Astrocyte of the hippocampus (primary cell): ENCODE data around the gene DBI.
"Not testable (repeated sequence)": the region's sequence is repeated elsewhere in the genome, so short reads cannot be mapped to it uniquely, and the experiment has no call there.

Source experiments
- DNase-seq: peaks from one replicate; pipeline ENCODE4 v3.0.0; 2011; ENCODE audit warnings: low read depth, low spot score

Gene DBI

GRCh38 chr2:119402106-119402505, 35.3 kb downstream of the DBI start:
- DNase-seq = no peak

- DNase-seq = no peak
These were observed 36.1 kb downstream of the DBI start for GRCh38 chr2:119402645-119403560.

- not testable (repeated sequence) for DNase-seq
These were observed 36.8 kb downstream of the DBI start for GRCh38 chr2:119403618-119404017.

GRCh38 chr2:119405151-119405550, 38.4 kb downstream of the DBI start:
- DNase-seq = no peak

- peak; percentile 75 for DNase-seq
These were observed 40.8 kb downstream of the DBI start for GRCh38 chr2:119407430-119408220.

GRCh38 chr2:119408221-119408619, 41.4 kb downstream of the DBI start:
- no peak for DNase-seq

- DNase-seq = no peak
These were observed 42.7 kb downstream of the DBI start for GRCh38 chr2:119409506-119409905.

GRCh38 chr2:119414894-119415293, 48.1 kb downstream of the DBI start:
- no peak for DNase-seq

- no peak for DNase-seq
These were observed 48.9 kb downstream of the DBI start for GRCh38 chr2:119415630-119416029.

GRCh38 chr2:119416299-119416923, 49.6 kb downstream of the DBI start:
- DNase-seq = no peak

GRCh38 chr2:119417908-119418307, 51.1 kb downstream of the DBI start:
- no peak for DNase-seq

GRCh38 chr2:119419065-119419464, 52.3 kb downstream of the DBI start:
- no peak for DNase-seq

GRCh38 chr2:119419803-119420508, 53.2 kb downstream of the DBI start:
- DNase-seq = no peak

- DNase-seq = no peak
These were observed 54.5 kb downstream of the DBI start for GRCh38 chr2:119421304-119421703.

GRCh38 chr2:119421741-119422140, 55.0 kb downstream of the DBI start:
- no peak for DNase-seq
